GM12865 (cell line): ENCODE measurements around the gene P2RY12.

Experiments used
- DNase-seq: peaks from one replicate; pipeline ENCODE4 v3.0.0; 2010; ENCODE audit warnings: low read depth
- H3K4me3 ChIP-seq: 2 replicates; pipeline ENCODE4 v1.5.1; 2011; ENCODE audit warnings: mild to moderate bottlenecking, low read depth, low read length, control low read depth
- TF ChIP-seq, protein P1 (sequence below): IDR thresholded peaks from 2 replicates; pipeline ENCODE4 v1.5.1; 2011; ENCODE audit warnings: low read length, control low read depth, low read depth, inconsistent platforms; ENCODE audit not compliant: insufficient read depth; ENCODE audit errors: missing control alignments

Gene P2RY12

GRCh38 chr3:151315846-151316245 lies 68.7 kb downstream of the P2RY12 start:
- H3K4me3 ChIP-seq, result no peak overlapping the region
- TF ChIP-seq, protein P1, sequence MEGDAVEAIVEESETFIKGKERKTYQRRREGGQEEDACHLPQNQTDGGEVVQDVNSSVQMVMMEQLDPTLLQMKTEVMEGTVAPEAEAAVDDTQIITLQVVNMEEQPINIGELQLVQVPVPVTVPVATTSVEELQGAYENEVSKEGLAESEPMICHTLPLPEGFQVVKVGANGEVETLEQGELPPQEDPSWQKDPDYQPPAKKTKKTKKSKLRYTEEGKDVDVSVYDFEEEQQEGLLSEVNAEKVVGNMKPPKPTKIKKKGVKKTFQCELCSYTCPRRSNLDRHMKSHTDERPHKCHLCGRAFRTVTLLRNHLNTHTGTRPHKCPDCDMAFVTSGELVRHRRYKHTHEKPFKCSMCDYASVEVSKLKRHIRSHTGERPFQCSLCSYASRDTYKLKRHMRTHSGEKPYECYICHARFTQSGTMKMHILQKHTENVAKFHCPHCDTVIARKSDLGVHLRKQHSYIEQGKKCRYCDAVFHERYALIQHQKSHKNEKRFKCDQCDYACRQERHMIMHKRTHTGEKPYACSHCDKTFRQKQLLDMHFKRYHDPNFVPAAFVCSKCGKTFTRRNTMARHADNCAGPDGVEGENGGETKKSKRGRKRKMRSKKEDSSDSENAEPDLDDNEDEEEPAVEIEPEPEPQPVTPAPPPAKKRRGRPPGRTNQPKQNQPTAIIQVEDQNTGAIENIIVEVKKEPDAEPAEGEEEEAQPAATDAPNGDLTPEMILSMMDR, result no peak
- no peak for DNase-seq

DNA sequence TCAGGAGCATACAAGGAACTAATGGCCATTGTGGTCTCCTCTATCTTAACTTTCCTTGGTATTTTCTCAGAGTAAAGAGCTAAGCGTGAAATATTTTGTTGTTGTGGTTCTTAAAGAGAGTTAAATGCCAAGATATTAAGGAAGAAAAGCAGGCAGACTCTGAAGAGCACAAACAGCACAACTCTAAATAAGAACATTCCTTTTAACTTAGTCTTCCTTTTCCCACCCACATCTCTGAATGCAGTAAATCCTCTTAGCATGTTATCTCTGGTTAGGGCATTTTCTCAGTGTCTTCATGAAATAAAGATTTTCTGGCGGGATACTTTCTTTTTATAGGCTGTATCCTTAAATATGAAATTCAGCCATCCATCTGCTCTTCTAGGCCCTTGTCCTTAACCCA lies 69.4 kb downstream of the P2RY12 start:
- TF ChIP-seq, protein P1, result no peak
- no peak overlapping the region for H3K4me3 ChIP-seq
- DNase-seq, result no peak

GRCh38 chr3:151314593-151314992 lies 70.0 kb downstream of the P2RY12 start:
- no peak for DNase-seq
- TF ChIP-seq, protein P1, result no peak
- H3K4me3 ChIP-seq, result no peak overlapping the region

DNA sequence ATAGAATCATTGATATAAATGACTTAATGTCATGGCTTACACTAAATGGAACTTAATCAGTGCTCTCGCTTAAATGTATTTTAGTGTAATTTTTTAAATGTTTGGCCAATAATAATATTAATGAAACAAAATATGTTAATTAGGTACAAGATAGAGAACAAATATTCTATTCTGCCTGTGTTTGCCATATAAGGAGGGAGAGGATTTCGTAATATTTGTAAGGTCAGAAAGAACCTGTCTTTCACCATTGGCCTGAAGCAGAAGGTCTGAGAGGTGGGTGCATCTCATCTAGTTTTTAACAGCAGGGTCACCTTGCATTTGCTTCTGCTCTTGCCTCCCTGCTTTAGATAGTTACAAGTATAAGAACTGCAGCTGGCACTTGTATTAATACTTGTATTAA lies 70.4 kb downstream of the P2RY12 start:
- DNase-seq, result no peak
- no peak overlapping the region for H3K4me3 ChIP-seq
- TF ChIP-seq, protein P1, result no peak

GRCh38 chr3:151312972-151313371 lies 71.6 kb downstream of the P2RY12 start:
- H3K4me3 ChIP-seq, result no peak overlapping the region
- DNase-seq, result no peak
- TF ChIP-seq, protein P1, result no peak

DNA sequence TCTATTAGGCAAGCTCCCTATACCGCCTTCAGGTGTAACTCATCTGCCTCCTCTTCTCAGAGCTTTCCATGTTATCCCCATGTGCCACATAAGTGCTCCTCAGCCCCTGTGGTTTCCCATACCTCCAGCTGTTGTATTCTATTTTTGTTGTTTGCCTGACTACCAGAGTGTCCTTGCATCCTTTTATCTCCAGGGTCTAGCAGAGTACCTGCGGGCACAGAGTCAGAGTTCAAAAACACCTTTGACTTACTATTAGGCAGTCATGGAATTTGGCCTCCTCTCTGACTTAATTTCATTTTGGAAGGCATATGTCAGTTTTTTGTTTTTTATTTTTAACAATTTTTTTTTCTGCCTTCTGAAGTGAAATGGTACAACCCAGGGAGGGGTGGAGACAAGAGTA lies 75.0 kb downstream of the P2RY12 start:
- TF ChIP-seq, protein P1, result no peak
- no peak for DNase-seq
- H3K4me3 ChIP-seq, result no peak overlapping the region
